NOMO-1 treated with DMSO at 0.1 percent for 48 hours (cell line): ENCODE results near the gene TRIP11.
"Not testable (repeated sequence)": the region's sequence is repeated elsewhere in the genome, so short reads cannot be mapped to it uniquely, and the experiment has no call there.

Source experiments
- DNase-seq: peaks from one replicate; lab custom pipeline; 2025; ENCODE audit not compliant: unreplicated experiment; lab: John Stamatoyannopoulos, UW

Gene TRIP11

GRCh38 chr14:92039719-92040430 is at the start of gene TRIP11:
TRIP11 (minus strand) TSS chr14:92040059; CDS start chr14:92039685, 374 bp downstream.
- peak; percentile 85 for DNase-seq

GRCh38 chr14:92088494-92088893 is 48.6 kb upstream of the TRIP11 start:
- no peak for DNase-seq

- peak; percentile 88 for DNase-seq
Measured at GRCh38 chr14:92074555-92074954, 34.7 kb upstream of the TRIP11 start.

- DNase-seq, result no peak
Measured at GRCh38 chr14:92058006-92058917, 18.4 kb upstream of the TRIP11 start.

GRCh38 chr14:92049781-92050180 is 9.9 kb upstream of the TRIP11 start:
- no peak for DNase-seq

GRCh38 chr14:92049221-92049620 is 9.4 kb upstream of the TRIP11 start:
- DNase-seq, result not testable (repeated sequence)

GRCh38 chr14:92045904-92046303 is 6.0 kb upstream of the TRIP11 start:
- not testable (repeated sequence) for DNase-seq

- not testable (repeated sequence) for DNase-seq
Measured at GRCh38 chr14:92041766-92042165, 1.9 kb upstream of the TRIP11 start.

- DNase-seq, result no peak
Measured at GRCh38 chr14:92041203-92041602, 1.3 kb upstream of the TRIP11 start.

- DNase-seq, result peak; percentile 36
Measured at GRCh38 chr14:92040431-92041051, 682 bp upstream of the TRIP11 start.

GRCh38 chr14:92039063-92039718 is 668 bp downstream of the TRIP11 start:
- peak; percentile 44 for DNase-seq

- DNase-seq, result no peak
Measured at GRCh38 chr14:92037989-92038388, 1.9 kb downstream of the TRIP11 start.

GRCh38 chr14:92035890-92036289 is 4.0 kb downstream of the TRIP11 start:
- no peak for DNase-seq

- no peak for DNase-seq
Measured at GRCh38 chr14:92033906-92034687, 5.8 kb downstream of the TRIP11 start.

GRCh38 chr14:92033433-92033832 is 6.4 kb downstream of the TRIP11 start:
- DNase-seq, result no peak

- DNase-seq, result no peak
Measured at GRCh38 chr14:92026548-92027190, 13.2 kb downstream of the TRIP11 start.

- no peak for DNase-seq
Measured at GRCh38 chr14:92022036-92022435, 17.8 kb downstream of the TRIP11 start.

- DNase-seq, result no peak
Measured at GRCh38 chr14:92021523-92021922, 18.3 kb downstream of the TRIP11 start.

- no peak for DNase-seq
Measured at GRCh38 chr14:92014040-92014439, 25.8 kb downstream of the TRIP11 start.
